ENCODE measurements around the gene LHFPL2. TPM values are rescaled to one million over a fixed set of nuclear protein-coding genes. Genes with fewer than 3 reads are reported as not detected.
A peak's percentile ranks its signal among the peaks of the same experiment; 100 is the strongest.

Gene LHFPL2
- total and polyA plus RNA-seq, 9 of the 15 experiments (the other 6 are each of a cell fraction or from before 2014, with no cell fraction given) = 1.0 to 6.6 (median 4.6) TPM

GRCh38 chr5:78483809-78484521 is 164.6 kb downstream of the LHFPL2 start (continued):
- TF ChIP-seq CTCFL (IDR thresholded peaks at IDR 0.05; ENCODE audit: borderline replicate concordance, insufficient read depth, low read depth, low read length, poor library complexity, severe bottlenecking) = no peak
- TF ChIP-seq BCLAF1 (IDR thresholded peaks at IDR 0.05; ENCODE audit: borderline replicate concordance in 1 of 2, control insufficient read depth in 1 of 2, low read depth in 2 of 2, low read length in 1 of 2) = 0 out of 4 replicates have a peak, but pooled peaks of 1 of the 2 experiments have one; percentile 65
- TF ChIP-seq ZNF740 (CRISPR knock-in tag; IDR thresholded peaks at IDR 0.05) = peak; percentile 82
- peak in 1 of 2 experiments; percentile 85; a peak in 1 of 4 replicates for TF ChIP-seq ZNF740 (tag; IDR thresholded peaks at IDR 0.05)
- no peak for TF ChIP-seq BRF2 (IDR thresholded peaks at IDR 0.05; ENCODE audit: borderline replicate concordance, insufficient read depth, insufficient read length)
- peak; percentile 91 for TF ChIP-seq CBFA2T2 (conservative IDR thresholded peaks at IDR 0.05)
- no peak for TF ChIP-seq PHTF2 (CRISPR knock-in tag; IDR thresholded peaks at IDR 0.05)
- TF ChIP-seq HDAC8 (tag; IDR thresholded peaks at IDR 0.05) = no peak
- TF ChIP-seq RERE (CRISPR knock-in tag; IDR thresholded peaks at IDR 0.05; ENCODE audit: borderline replicate concordance) = no peak
- TF ChIP-seq EHMT2 (IDR thresholded peaks at IDR 0.05) = peak; percentile 88
- no peak for TF ChIP-seq RBBP5 (IDR thresholded peaks at IDR 0.05; ENCODE audit: borderline replicate concordance, insufficient read depth, low read length, poor library complexity, severe bottlenecking)
- TF ChIP-seq ZNF311 (CRISPR knock-in tag; IDR thresholded peaks at IDR 0.05) = no peak

Data from K562 (cell line).